H9 (cell line): ENCODE results near the gene IMP3. TPM values are rescaled to one million over a fixed set of nuclear protein-coding genes. Genes with fewer than 3 reads are reported as not detected.

Source experiments
- DNase-seq: peaks from one replicate; pipeline ENCODE4 v3.0.0-alpha.2; 2017
- H2AFZ ChIP-seq: one replicate; pipeline ENCODE4 v1.6.1; 2013; ENCODE audit warnings: mild to moderate bottlenecking, low read length, control low read depth, moderate library complexity
- H2AK5ac ChIP-seq: 2 replicates; pipeline ENCODE4 v1.6.1; 2013; ENCODE audit warnings: low read length, control low read depth, mixed read lengths; ENCODE audit not compliant: insufficient read length
- H2BK120ac ChIP-seq: one replicate; pipeline ENCODE4 v1.6.1; 2013; ENCODE audit warnings: low read depth, mild to moderate bottlenecking, low read length, control low read depth, inconsistent platforms; ENCODE audit not compliant: poor library complexity, severe bottlenecking
- H2BK12ac ChIP-seq: 2 replicates; pipeline ENCODE4 v1.6.1; 2013; ENCODE audit warnings: low read length, control low read depth, mixed read lengths, low read depth; ENCODE audit not compliant: insufficient read length
- H2BK15ac ChIP-seq: 2 replicates; pipeline ENCODE4 v1.6.1; 2013; ENCODE audit warnings: low read depth, low read length, control low read depth
- H2BK20ac ChIP-seq: one replicate; pipeline ENCODE4 v1.6.1; 2013; ENCODE audit warnings: low read depth, mild to moderate bottlenecking, low read length, control low read depth, inconsistent platforms; ENCODE audit not compliant: poor library complexity, severe bottlenecking
- H2BK5ac ChIP-seq: 2 replicates; pipeline ENCODE4 v1.6.1; 2013; ENCODE audit warnings: low read length, control low read depth, mixed read lengths; ENCODE audit not compliant: insufficient read length
- H3K14ac ChIP-seq: 2 replicates; pipeline ENCODE4 v1.6.1; 2013; ENCODE audit warnings: low read length, control low read depth; ENCODE audit not compliant: insufficient read depth
- H3K18ac ChIP-seq: 2 replicates; pipeline ENCODE4 v1.6.1; 2013; ENCODE audit warnings: low read depth, mild to moderate bottlenecking, mixed read lengths, low read length, control low read depth; ENCODE audit not compliant: insufficient read length
- H3K23ac ChIP-seq: 2 replicates; pipeline ENCODE4 v1.6.1; 2013; ENCODE audit warnings: low read length, control low read depth, mixed read lengths, low read depth; ENCODE audit not compliant: insufficient read length
- H3K23me2 ChIP-seq: 2 replicates; pipeline ENCODE4 v1.6.1; 2013; ENCODE audit warnings: low read depth, mild to moderate bottlenecking, mixed read lengths, low read length, control low read depth; ENCODE audit not compliant: insufficient read length, poor library complexity, severe bottlenecking
- H3K27ac ChIP-seq: 2 replicates; pipeline ENCODE4 v1.5.1; 2013; ENCODE audit warnings: low read length, control low read depth, mixed read lengths, low read depth; ENCODE audit not compliant: insufficient read length
- H3K27me3 ChIP-seq: 2 replicates; pipeline ENCODE4 v1.6.1; 2013; ENCODE audit warnings: low read length, control low read depth, inconsistent platforms; ENCODE audit not compliant: insufficient read depth
- H3K4ac ChIP-seq: 2 replicates; pipeline ENCODE4 v1.6.1; 2013; ENCODE audit warnings: low read depth, mild to moderate bottlenecking, control low read depth, inconsistent platforms, low read length, moderate library complexity
- H3K4me1 ChIP-seq: 2 replicates; pipeline ENCODE4 v1.6.1; 2013; ENCODE audit warnings: low read length, control low read depth, inconsistent platforms; ENCODE audit not compliant: insufficient read depth
- H3K4me2 ChIP-seq: 2 replicates; pipeline ENCODE4 v1.6.1; 2013; ENCODE audit warnings: low read length, control low read depth, mixed read lengths; ENCODE audit not compliant: insufficient read length, insufficient read depth
- H3K56ac ChIP-seq: 2 replicates; pipeline ENCODE4 v1.6.1; 2013; ENCODE audit warnings: low read depth, mild to moderate bottlenecking, mixed read lengths, low read length, control low read depth; ENCODE audit not compliant: insufficient read length
- H3K79me1 ChIP-seq: 2 replicates; pipeline ENCODE4 v1.6.1; 2013; ENCODE audit warnings: low read depth, mild to moderate bottlenecking, moderate library complexity, low read length, control low read depth, inconsistent platforms; ENCODE audit not compliant: insufficient read depth, poor library complexity, severe bottlenecking
- H3K79me2 ChIP-seq: 2 replicates; pipeline ENCODE4 v1.6.1; 2013; ENCODE audit warnings: low read length, control low read depth, inconsistent platforms; ENCODE audit not compliant: insufficient read depth
- H3K9ac ChIP-seq: 2 replicates; pipeline ENCODE4 v1.6.1; 2013; ENCODE audit warnings: low read length, control low read depth, mixed read lengths; ENCODE audit not compliant: insufficient read length; ENCODE audit errors: extremely low read depth
- H3K9me3 ChIP-seq: one replicate; pipeline ENCODE4 v1.6.1; 2013; ENCODE audit warnings: low read depth, low read length, inconsistent platforms; ENCODE audit not compliant: control insufficient read depth
- H3T11ph ChIP-seq: one replicate; pipeline ENCODE4 v1.6.1; 2013; ENCODE audit warnings: mild to moderate bottlenecking, low read length, control low read depth, inconsistent platforms
- H4K20me1 ChIP-seq: one replicate; pipeline ENCODE4 v1.6.1; 2013; ENCODE audit not compliant: control insufficient read depth, insufficient read length, insufficient read depth
- H4K5ac ChIP-seq: 2 replicates; pipeline ENCODE4 v1.6.1; 2013; ENCODE audit warnings: low read depth, mild to moderate bottlenecking, mixed read lengths, low read length, control low read depth; ENCODE audit not compliant: insufficient read length
- H4K8ac ChIP-seq: replicated peaks from 2 replicates; pipeline ENCODE4 v1.6.1; 2013; ENCODE audit warnings: low read length, control low read depth, mixed read lengths, low read depth; ENCODE audit not compliant: insufficient read length
- H4K91ac ChIP-seq: 2 replicates; pipeline ENCODE4 v1.6.1; 2013; ENCODE audit warnings: low read depth, mild to moderate bottlenecking, moderate library complexity, mixed read lengths, low read length, control low read depth; ENCODE audit not compliant: insufficient read length
- H3K27ac Mint-ChIP-seq, 3 experiments: 2 replicates in 2 of 3; 3 replicates in 1 of 3; pipeline ENCODE4 v1.8.0; 2020 to 2021; ENCODE audit warnings: mixed read lengths in 3 of 3, mild to moderate bottlenecking in 1 of 3, moderate library complexity in 1 of 3
- H3K27me3 Mint-ChIP-seq: 2 replicates; pipeline ENCODE4 v1.8.0; 2021; ENCODE audit warnings: low read depth, mild to moderate bottlenecking, moderate library complexity, mixed read lengths
- H3K36me3 Mint-ChIP-seq, 3 experiments: 2 replicates in 2 of 3; 3 replicates in 1 of 3; pipeline ENCODE4 v1.8.0; 2020 to 2021; ENCODE audit warnings: low read depth in 3 of 3, mixed read lengths in 3 of 3; ENCODE audit not compliant: insufficient read depth in 1 of 3
- H3K4me1 Mint-ChIP-seq, 2 experiments: 2 replicates each; pipeline ENCODE4 v1.8.0; 2020; ENCODE audit warnings: mixed read lengths in 2 of 2
- H3K4me3 Mint-ChIP-seq, 2 experiments: 2 replicates in 1 of 2; 3 replicates in 1 of 2; pipeline ENCODE4 v1.8.0; 2020 to 2021; ENCODE audit warnings: mild to moderate bottlenecking in 2 of 2, mixed read lengths in 2 of 2, moderate library complexity in 1 of 2
- H3K9me3 Mint-ChIP-seq, 2 experiments: 2 replicates in 1 of 2; 3 replicates in 1 of 2; pipeline ENCODE4 v1.8.0; 2020; ENCODE audit warnings: mild to moderate bottlenecking in 2 of 2, mixed read lengths in 2 of 2, moderate library complexity in 1 of 2
- CTCF ChIP-seq: fragments of 200-600 bp; sonication (generic); conservative IDR thresholded peaks from 3 replicates; pipeline ENCODE4 v1.8.0; 2021; ENCODE audit warnings: antibody characterized with exemption, mild to moderate bottlenecking
- WGBS: extraction: QIAGEN DNeasy Blood & Tissue Kit; methylation state at CpG from one replicate; pipeline ENCODE4 v1.1.7; 2013; ENCODE audit warnings: missing lambda C conversion rate, low lambda C conversion rate, mixed read lengths; ENCODE audit not compliant: insufficient read length; ENCODE audit errors: extremely low coverage; 5-methylcytosine and 5-hydroxymethylcytosine counted together
- total RNA-seq: library from RNA; stranded (reverse); gene quantifications from 2 replicates; pipeline ENCODE4 v1.2.1, GENCODE V29; 2021

IMP3 gene
- total RNA-seq, 1 experiment from 2014 or later, result 97.9 TPM

- no peak overlapping the region for H2AK5ac ChIP-seq
- no peak overlapping the region for H3K4me3 Mint-ChIP-seq
Observed at GRCh38 chr15:75659141-75659771, 19.2 kb upstream of the IMP3 start.

More at GRCh38 chr15:75659141-75659771, 19.2 kb upstream of the IMP3 start:
- Histone ChIP-seq H2BK5ac (no peak overlapping the region), H3K27me3 (no peaks in the 10 kb centered on the region), H3K4me2 (no peak overlapping the region), H4K20me1 (no peaks in the 10 kb centered on the region), H3K18ac (no peak overlapping the region), H2BK20ac (no peak overlapping the region), H4K8ac (no peak overlapping the region), H3K56ac (no peak overlapping the region), H3K79me2 (no peaks in the 10 kb centered on the region), H2AFZ (no peak overlapping the region), H2BK120ac (no peak overlapping the region), H3T11ph (no peak overlapping the region), H2BK12ac (no peak overlapping the region), H2BK15ac (no peak overlapping the region), H3K9ac (no peak overlapping the region), H3K14ac (no peak overlapping the region), H4K5ac (no peak overlapping the region), H3K23me2 (no peaks in the 10 kb centered on the region), H3K23ac (no peak overlapping the region), H3K27ac (no peak overlapping the region), H3K9me3 (no peaks in the 10 kb centered on the region), H3K79me1 (no peaks in the 10 kb centered on the region), H3K4me1 (0 out of 2 replicates have a peak, but pooled peaks cover 2% of the 10 kb centered on the region), H3K4ac (no peak overlapping the region), H4K91ac (no peak overlapping the region)
- Mint-ChIP-seq H3K27ac (peak overlapping the region in 2 of 3 experiments; percentile 57 to 74; a peak in 2 of 7 replicates), H3K9me3 (no peaks in the 10 kb centered on the region), H3K36me3 (peaks cover 18 to 36% (median 30%) of the 10 kb centered on the region in 3 experiments), H3K27me3 (no peaks in the 10 kb centered on the region), H3K4me1 (peaks cover 0 to 8% of the 10 kb centered on the region in 2 experiments; a peak in 1 of 4 replicates)
- no peak for TF ChIP-seq CTCF
- no CpG with 5 or more reads among the region's 9 CpGs for WGBS
- DNase-seq, result no peak
